Activated naive CD8-positive, alpha-beta T cell (primary cell): ENCODE measurements around the gene MVB12A.
A peak's percentile ranks its signal among the peaks of the same experiment; 100 is the strongest.

Source experiments
- H3K27ac Mint-ChIP-seq: one replicate; pipeline ENCODE4 v1.8.0; 2021; ENCODE audit warnings: mixed read lengths
- H3K27me3 Mint-ChIP-seq: one replicate; pipeline ENCODE4 v1.8.0; 2021; ENCODE audit warnings: mixed read lengths
- H3K36me3 Mint-ChIP-seq: one replicate; pipeline ENCODE4 v1.8.0; 2021; ENCODE audit warnings: mixed read lengths
- H3K4me1 Mint-ChIP-seq: one replicate; pipeline ENCODE4 v1.8.0; 2021; ENCODE audit warnings: low read depth, mixed read lengths
- H3K4me3 Mint-ChIP-seq: one replicate; pipeline ENCODE4 v1.8.0; 2021; ENCODE audit warnings: mild to moderate bottlenecking, mixed read lengths
- H3K9me3 Mint-ChIP-seq: one replicate; pipeline ENCODE4 v1.8.0; 2021; ENCODE audit warnings: low read depth, mixed read lengths

The MVB12A gene

DNA sequence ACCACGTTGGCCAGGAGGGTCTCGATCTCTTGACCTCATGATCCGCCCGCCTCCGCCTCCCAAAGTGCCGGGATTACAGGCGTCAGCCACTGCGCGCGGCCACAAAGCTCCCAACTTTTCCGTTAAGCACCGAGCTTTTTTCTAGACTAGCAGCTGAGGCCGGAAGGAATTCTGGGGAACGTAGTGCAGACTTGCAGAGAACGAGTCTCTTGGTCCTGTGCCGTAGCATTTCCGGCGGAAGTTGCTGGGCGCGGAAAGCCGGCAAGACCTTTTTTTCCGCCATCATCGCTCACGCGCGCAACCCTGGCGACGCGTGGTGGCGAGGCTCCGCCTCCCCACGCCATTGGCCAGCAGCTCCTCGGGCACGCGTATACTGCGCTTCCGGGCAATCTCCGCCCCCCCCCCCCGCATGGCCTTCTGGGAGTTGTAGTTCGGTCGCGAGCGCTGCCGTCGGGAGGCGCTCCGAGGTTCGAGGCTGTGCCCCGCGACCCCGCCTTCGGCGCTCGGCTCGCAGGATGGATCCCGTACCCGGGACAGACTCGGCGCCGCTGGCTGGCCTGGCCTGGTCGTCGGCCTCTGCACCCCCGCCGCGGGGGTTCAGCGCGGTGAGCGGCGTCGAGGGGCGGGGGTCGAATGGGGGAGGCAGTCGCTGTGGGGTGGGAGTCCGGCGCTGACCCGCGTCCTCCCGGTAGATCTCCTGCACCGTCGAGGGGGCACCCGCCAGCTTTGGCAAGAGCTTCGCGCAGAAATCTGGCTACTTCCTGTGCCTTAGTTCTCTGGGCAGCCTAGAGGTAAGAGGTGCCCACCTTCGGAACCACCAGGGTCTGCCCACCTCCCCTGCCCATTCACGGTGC, at the start of gene MVB12A:
TSS of gene MVB12A (plus strand) at position 427 of the 854 bp plus-strand sequence. CDS start at position 516, 89 bp downstream.
- Mint-ChIP-seq H3K27me3 (no peaks in the 10 kb centered on the region), H3K36me3 (peaks cover 2% of the 10 kb centered on the region), H3K27ac (peak within 1 kb of the TSS; percentile 81), H3K4me3 (peak within 1 kb of the TSS; percentile 88), H3K4me1 (peaks cover 17% of the 10 kb centered on the region), H3K9me3 (no peaks in the 10 kb centered on the region)

DNA sequence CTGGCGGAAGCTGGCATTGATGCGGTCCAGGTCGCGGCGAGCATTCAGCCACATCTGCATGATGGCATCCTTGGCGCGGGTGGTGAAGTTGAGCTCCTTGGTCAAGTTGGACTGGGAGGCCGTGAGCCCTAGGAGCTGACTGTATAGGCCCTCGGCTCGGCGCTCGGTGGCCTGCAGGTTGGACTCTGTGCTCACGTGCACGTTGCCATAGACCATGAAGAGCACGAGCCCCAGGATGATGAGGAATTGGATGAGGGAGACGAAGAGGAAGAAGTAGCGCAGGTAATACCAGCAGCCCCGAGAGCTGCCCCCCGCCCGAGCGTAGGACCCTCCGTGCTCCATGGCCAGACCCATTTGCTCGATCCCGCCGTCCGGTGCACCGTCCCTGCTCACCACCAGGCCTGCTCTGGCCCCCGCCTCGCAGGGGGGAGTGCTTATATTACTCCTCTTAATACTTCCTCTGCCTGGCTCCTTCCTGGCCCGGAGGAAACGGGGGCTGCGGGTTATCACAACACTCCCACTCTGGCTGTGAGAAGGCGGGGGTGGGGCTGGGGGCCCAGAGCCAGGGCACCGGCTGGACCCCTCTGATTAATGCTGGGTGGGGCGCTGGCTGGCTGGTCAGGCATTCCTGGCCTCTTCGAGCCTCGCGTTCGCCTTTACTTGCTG, 42.8 kb upstream of the MVB12A start, which contains the start of gene PLVAP:
TSS of gene PLVAP (minus strand) at position 408 of the 666 bp plus-strand sequence. CDS start at position 354, 54 bp downstream.
- no peak within 1 kb of the TSS for H3K4me3 Mint-ChIP-seq
- no peak within 1 kb of the TSS for H3K27ac Mint-ChIP-seq

DNA sequence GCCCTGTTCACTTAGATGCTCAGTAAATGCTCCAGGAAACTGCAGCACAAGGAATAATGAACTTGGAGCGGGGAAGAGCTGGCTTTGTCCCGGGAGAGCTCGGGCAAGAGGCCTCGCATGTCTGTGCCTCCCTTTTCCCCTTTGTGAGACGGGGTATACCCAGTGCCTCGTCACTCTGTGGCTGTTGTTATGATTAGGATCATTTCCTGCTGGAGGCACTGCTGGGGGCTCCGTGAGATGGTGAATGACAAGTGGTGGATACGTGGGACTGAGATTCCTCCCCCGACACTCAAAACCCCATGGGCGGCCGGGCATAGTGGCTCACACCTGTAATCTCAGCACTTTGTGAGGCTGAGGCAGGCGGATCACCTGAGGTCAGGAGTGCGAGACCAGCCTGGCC, 41.6 kb upstream of the MVB12A start:
- H3K9me3 Mint-ChIP-seq = no peaks in the 10 kb centered on the region
- H3K27me3 Mint-ChIP-seq = peaks cover 2% of the 10 kb centered on the region
- peaks cover 3% of the 10 kb centered on the region for H3K36me3 Mint-ChIP-seq
- no peak overlapping the region for H3K27ac Mint-ChIP-seq
- H3K4me3 Mint-ChIP-seq = no peak overlapping the region
- peaks cover 5% of the 10 kb centered on the region for H3K4me1 Mint-ChIP-seq

More for the DNA sequence above, 42.8 kb upstream of the MVB12A start, which contains the start of gene PLVAP:
- H3K9me3 Mint-ChIP-seq = no peaks in the 10 kb centered on the region
- H3K4me1 Mint-ChIP-seq = no peaks in the 10 kb centered on the region
- peaks cover 2% of the 10 kb centered on the region for H3K27me3 Mint-ChIP-seq
- peaks cover 3% of the 10 kb centered on the region for H3K36me3 Mint-ChIP-seq

DNA sequence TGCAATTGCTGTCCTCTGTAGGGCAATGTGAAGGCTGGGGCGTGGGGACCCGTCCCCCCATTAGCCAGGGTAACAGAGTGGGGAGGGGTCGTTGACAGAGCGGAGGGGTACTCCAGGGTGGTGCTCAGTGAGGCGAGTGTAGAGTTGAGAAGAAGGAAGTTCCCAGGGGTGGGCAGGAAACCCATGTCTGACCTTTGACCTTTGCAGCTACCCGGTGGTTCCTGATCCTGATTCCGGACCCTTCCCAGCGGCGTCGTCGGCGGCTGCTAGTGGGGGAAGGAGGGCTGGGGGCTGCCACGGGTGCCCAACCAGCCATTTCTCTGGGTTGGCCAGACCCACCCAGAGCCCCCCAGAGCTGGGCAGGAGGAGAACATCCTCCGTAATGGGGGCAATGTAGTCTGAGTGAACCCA, 40.6 kb upstream of the MVB12A start:
- no peak overlapping the region for H3K27ac Mint-ChIP-seq
- H3K4me3 Mint-ChIP-seq = no peak overlapping the region
- peaks cover 2% of the 10 kb centered on the region for H3K27me3 Mint-ChIP-seq
- H3K9me3 Mint-ChIP-seq = no peaks in the 10 kb centered on the region
- peaks cover 3% of the 10 kb centered on the region for H3K36me3 Mint-ChIP-seq
- peaks cover 7% of the 10 kb centered on the region for H3K4me1 Mint-ChIP-seq

DNA sequence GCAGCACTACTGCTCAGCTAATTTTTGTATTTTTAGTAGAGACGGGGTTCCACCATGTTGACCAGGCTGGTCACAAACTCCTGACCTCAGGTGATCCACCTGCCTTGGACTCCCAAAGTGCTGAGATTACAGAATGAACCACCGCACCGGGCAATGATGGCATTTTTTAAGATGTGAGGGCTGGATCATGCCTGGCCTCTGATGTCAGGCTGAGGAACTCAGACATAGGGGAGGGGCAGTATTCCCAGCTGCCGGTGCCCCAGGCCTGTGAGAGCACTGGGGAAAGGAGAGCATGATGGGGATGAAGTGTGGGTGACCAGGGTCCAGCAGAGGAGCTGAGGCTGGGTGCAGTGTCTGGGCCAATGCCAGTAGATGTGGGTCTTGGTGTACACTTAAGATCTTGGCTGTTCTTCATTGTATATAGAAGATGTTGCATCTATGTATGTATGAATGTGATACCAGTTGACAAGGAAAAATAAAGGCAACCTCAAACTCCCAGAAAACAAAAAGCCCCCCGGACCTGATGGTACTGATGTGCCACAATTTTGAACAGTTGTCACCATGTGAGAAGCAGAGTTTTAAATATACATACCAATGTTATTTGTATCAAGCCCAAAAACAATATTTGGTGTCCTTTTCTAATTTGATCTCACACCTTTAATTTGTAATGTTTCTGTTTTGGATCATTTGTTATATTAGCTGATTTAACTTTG, 39.3 kb upstream of the MVB12A start:
- no peak overlapping the region for H3K4me3 Mint-ChIP-seq
- H3K9me3 Mint-ChIP-seq = no peaks in the 10 kb centered on the region
- peaks cover 2% of the 10 kb centered on the region for H3K27me3 Mint-ChIP-seq
- H3K4me1 Mint-ChIP-seq = peaks cover 7% of the 10 kb centered on the region
- H3K27ac Mint-ChIP-seq = no peak overlapping the region
- H3K36me3 Mint-ChIP-seq = peaks cover 3% of the 10 kb centered on the region

DNA sequence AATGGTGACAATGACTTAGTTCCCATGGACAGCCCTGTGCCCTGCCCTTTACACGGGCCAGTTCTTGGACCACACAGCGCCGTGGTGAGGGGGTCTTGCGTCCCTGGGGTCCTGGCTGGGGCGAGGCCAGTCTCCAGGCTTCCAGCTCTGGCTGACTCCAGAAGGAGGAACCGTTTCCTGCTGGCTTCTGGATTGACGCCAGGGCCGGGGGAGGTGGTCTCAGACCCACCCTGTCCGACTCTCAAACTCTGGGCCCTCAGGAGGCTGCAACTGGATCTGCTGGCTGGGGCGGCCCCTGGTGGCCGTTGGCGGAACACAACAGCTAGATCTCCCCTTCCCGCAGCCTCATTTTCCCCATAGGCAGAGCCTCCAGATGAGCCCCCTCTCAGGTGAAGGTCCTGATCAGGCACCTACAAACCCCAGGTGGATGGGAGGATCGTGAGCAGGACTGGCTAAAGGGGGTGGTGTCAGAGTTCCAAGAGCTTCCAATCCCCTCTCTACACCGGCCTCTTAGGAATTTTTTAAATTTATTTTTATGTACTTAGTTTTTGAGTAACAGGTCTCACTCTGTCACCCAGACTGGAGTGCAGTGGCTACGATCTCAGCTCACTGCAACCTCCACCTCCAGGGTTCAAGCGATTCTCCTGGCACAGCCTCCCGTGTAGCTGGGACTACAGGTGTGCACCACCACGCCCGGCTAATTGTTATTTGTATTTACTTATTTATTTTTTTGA, 33.8 kb upstream of the MVB12A start:
- no peak overlapping the region for H3K27ac Mint-ChIP-seq
- no peaks in the 10 kb centered on the region for H3K36me3 Mint-ChIP-seq
- H3K4me3 Mint-ChIP-seq = no peak overlapping the region
- H3K4me1 Mint-ChIP-seq = peaks cover 10% of the 10 kb centered on the region
- H3K27me3 Mint-ChIP-seq = no peaks in the 10 kb centered on the region
- H3K9me3 Mint-ChIP-seq = peaks cover 3% of the 10 kb centered on the region

DNA sequence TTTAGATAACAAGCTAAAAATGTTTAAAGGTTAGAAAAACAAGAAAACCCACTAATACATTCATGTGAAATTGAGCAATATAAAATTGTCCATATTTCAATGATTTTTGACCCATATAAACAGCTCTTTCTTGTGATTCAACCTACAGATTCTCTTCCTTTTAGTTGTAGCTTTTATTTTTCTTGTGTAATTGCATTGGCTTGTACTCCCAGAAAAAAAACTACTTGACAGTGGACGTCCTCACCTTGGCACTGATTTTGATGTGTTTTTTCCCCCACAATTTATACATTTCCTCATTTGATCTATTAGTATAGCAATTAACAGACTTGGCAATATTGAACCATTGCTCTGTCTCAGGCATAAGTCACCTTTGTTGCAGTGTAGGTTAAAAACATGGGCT, 30.6 kb upstream of the MVB12A start:
- peaks cover 3% of the 10 kb centered on the region for H3K9me3 Mint-ChIP-seq
- no peak overlapping the region for H3K4me3 Mint-ChIP-seq
- no peaks in the 10 kb centered on the region for H3K27me3 Mint-ChIP-seq
- peaks cover 12% of the 10 kb centered on the region for H3K4me1 Mint-ChIP-seq
- no peak overlapping the region for H3K27ac Mint-ChIP-seq
- H3K36me3 Mint-ChIP-seq = no peaks in the 10 kb centered on the region

DNA sequence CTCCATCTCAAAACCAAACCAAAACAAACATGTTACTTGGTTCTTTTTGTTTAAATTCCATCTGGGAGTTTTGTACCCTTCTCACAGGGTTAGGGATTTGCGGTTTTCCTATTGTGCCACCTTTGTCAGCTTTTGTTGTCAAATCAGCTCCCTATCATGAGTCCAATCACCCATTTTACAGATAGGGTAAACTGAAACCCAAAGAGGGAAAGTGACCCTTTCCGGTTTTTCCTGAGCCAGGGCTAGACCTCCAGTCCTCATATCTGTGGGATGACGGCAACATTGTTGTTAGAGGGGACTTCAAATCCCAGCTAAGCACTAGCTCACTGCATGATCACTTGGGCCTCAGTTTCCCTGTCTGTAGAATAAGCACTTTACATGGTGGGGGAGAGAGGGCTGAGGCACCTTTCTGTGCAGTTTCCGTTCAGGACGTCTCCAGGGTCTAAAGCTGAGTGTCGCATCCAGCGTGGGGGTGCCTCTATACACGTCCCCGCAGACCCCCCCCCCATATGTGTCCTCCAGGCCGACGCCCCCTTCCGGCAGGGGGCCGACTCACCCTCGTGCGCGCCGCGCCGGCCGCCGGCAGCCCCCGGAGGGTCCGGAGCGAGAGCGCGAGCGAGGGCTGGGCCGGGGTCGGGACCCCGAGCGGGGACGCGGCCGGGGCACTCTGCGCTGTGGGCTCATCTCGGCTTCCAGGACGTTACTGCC, 29.7 kb upstream of the MVB12A start:
- peak overlapping the region; percentile 91 for H3K4me3 Mint-ChIP-seq
- H3K9me3 Mint-ChIP-seq = peaks cover 3% of the 10 kb centered on the region
- peaks cover 15% of the 10 kb centered on the region for H3K4me1 Mint-ChIP-seq
- no peaks in the 10 kb centered on the region for H3K36me3 Mint-ChIP-seq
- H3K27me3 Mint-ChIP-seq = no peaks in the 10 kb centered on the region
- no peak overlapping the region for H3K27ac Mint-ChIP-seq

DNA sequence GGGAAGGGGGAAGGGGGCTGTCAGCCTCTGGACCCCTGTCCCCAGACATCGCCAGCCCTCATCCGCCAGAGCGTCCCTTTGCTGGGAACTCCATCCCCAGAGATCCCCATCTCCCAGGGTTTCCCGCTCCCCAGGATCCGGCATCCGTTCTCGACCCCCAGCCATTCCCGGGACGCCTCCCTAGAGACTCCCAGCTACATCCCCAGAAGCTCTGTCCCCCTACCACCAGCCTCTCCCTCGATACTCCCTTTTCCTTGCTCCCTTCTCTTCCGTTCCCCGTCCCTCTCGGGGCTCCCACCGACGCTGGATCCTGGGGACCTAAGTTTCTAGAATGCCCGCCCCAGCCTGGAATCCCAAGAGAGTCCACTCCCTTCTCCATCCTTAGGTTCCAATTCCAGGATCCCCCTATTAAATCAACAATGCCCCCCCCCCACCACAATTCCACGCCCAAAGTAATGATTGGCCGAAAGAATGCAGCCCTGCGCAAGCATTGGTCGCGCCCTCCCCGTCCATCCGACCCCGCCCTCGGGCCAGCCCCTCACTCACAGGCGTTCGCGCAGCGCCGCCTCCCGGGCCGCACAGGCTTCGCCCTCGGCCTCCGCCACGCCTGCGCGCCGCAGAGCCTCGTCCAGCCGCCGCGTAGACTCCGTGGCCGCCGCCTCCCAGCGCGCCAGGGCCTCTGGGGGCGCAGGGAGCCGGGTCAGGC, 29.0 kb upstream of the MVB12A start:
- Mint-ChIP-seq H3K27ac (no peak overlapping the region), H3K4me3 (peak overlapping the region; percentile 91), H3K27me3 (no peaks in the 10 kb centered on the region), H3K9me3 (peaks cover 3% of the 10 kb centered on the region), H3K36me3 (no peaks in the 10 kb centered on the region), H3K4me1 (peaks cover 19% of the 10 kb centered on the region)

DNA sequence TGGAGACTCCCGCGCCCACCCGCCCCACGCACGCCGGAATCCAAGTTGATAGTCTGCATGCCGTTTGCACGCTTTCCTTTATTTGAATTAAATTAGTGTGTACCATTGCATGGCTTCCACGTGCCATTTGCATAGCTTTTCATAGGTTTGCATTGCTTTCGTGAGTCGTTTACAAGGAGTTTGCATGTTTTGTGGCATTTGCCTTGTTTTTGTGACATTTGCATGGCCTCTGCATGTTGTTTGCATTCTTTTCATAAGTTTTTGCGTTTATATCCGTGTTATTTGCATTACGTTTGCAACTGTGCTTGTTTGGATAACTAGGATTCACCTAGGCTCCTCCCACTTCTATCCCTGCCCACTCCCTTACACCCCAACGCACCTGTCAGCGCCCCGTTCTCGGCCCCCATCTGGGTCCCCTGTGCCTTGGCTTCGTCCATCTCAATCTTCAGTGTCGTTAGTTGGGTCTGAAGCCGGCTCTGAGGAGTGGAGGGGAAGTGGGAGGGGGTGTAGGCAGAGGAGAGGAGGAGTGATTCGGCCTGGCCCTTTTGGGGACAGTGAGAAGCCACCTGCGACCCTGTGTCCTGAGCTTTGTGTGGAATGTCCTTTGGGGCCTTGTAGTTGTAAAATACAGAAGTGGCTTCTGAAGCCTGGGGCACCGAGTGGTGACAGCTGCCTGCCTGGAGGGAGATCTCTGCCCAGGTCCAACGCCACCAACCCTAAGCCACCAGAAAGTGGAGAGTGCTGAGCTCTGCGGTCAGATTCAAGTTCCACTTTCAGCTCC, 28.3 kb upstream of the MVB12A start:
- H3K27me3 Mint-ChIP-seq = no peaks in the 10 kb centered on the region

DNA sequence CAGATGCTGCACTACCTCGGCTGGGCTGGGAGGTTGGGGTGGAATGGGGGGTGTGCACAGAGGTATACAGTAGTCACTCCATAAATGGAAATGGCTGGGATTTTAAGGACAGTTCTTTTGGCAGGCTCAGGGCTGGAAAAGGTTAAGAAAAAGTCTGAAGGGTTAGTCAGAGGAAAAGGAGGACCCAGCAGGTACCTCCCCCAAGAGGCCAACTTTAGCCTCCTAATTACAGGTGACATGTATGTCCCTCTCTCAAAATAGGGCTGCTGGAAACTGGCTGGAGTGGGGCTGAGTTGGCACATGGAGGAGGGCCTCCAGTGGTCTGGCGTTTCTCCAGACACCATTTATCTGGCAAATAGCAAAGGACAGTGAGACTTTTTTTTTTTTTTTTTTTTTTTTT, 26.8 kb upstream of the MVB12A start:
- Mint-ChIP-seq H3K27ac (no peak overlapping the region), H3K4me3 (no peak overlapping the region), H3K36me3 (no peaks in the 10 kb centered on the region), H3K27me3 (no peaks in the 10 kb centered on the region), H3K4me1 (peaks cover 19% of the 10 kb centered on the region), H3K9me3 (peaks cover 3% of the 10 kb centered on the region)

More for the DNA sequence above, 28.3 kb upstream of the MVB12A start:
- H3K4me3 Mint-ChIP-seq = peak overlapping the region; percentile 72
- peaks cover 3% of the 10 kb centered on the region for H3K9me3 Mint-ChIP-seq
- no peaks in the 10 kb centered on the region for H3K36me3 Mint-ChIP-seq
- peaks cover 19% of the 10 kb centered on the region for H3K4me1 Mint-ChIP-seq
- no peak overlapping the region for H3K27ac Mint-ChIP-seq

DNA sequence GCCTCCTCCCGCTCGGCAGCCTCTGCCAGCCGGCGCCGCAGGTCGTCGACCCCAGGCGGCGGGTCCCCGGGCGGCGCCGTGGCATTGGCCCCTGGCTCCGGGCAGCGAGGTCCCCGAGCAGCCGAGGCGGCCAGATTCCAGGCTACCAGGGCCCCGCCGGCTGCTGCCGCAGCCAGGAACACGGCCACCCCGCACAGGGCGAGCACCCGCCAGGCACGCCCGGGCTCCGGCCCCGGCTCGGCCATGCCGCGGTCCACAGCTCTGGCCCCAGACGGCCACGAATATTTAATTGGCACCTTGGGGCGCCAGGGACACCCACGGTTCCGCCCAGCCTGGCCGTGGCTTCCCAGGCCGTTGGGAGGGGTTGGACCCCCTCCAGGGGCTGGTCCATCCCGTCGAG, 25.9 kb upstream of the MVB12A start, which contains the start of gene CCDC194:
TSS of gene CCDC194 (minus strand) at position 283 of the 400 bp plus-strand sequence. CDS start at position 245, 38 bp downstream.
- Mint-ChIP-seq H3K4me1 (peaks cover 19% of the 10 kb centered on the region), H3K36me3 (no peaks in the 10 kb centered on the region), H3K9me3 (peaks cover 3% of the 10 kb centered on the region), H3K27me3 (no peaks in the 10 kb centered on the region), H3K4me3 (peak within 1 kb of the TSS; percentile 10), H3K27ac (no peak within 1 kb of the TSS)
